ENCODE data around the gene ENOX1. TPM values are rescaled to one million over a fixed set of nuclear protein-coding genes. Genes with fewer than 3 reads are reported as not detected.

The ENOX1 gene
- total RNA-seq, 1 experiment from 2014 or later, result 0.35 TPM

DNA sequence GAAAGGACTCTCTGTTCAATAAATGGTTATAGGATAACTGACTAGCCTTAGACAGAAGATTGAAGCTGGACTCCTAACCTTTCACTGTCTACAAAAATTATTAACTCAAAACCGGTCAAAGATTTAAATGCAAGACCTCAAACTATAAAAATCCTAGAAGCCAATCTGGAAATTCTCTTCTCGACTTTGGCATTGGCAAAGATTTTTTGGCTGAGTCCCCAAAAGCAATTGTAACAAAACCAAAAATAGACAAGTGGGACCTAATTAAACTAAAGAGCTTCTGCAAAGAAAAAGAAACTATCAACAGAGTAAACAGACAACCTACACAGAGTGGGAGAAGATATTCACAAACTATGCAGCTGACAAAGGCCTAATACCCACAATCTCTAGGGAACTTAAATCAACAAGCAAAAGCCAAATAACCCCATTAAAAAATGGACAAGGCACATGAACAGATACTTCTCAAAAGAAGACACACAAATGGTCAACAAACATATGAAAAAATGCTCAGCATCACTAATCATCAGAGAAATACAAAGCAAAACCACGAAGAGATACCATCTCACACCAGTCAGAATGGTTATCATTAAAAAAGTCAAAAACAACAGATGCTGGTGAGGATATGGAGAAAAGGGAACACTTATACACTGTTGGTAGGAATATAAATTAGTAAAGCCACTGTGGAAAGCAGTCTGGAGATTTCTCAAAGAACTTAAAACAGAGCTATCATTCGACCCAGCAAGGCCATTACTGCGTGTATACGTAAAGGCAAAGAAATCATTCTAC, 497.1 kb downstream of the ENOX1 start:
- CTCF ChIA-PET, result no interaction called here
- no peaks in the 10 kb centered on the region for H3K9me3 ChIP-seq (ENCODE audit: insufficient read depth, low read depth)
- H3K4me3 ChIP-seq, result no peak overlapping the region
- H3F3A ChIP-seq (ENCODE audit: insufficient read depth, low read depth), result no peaks in the 10 kb centered on the region
- no peaks in the 10 kb centered on the region for H3K4me1 ChIP-seq (replicated peaks; ENCODE audit: insufficient read depth)
- H3K27me3 ChIP-seq (ENCODE audit: insufficient read depth, low read depth), result no peaks in the 10 kb centered on the region
- DNase-seq, result no peak
- intact Hi-C loops (cut with micrococcal nuclease; ENCODE audit: unreplicated experiment), result no loop called here
- no peak overlapping the region for H2AFZ ChIP-seq
- H3K79me2 ChIP-seq (ENCODE audit: low read depth), result no peaks in the 10 kb centered on the region
- no TSS peak for BruUV-seq (replicated peaks)
- H3K9me2 ChIP-seq (ENCODE audit: insufficient read depth), result no peaks in the 10 kb centered on the region
- H3K4me2 ChIP-seq, result no peak overlapping the region
- H3K36me3 ChIP-seq (ENCODE audit: low read depth), result no peaks in the 10 kb centered on the region
- H4K20me1 ChIP-seq (ENCODE audit: insufficient read depth), result no peaks in the 10 kb centered on the region
- TF ChIP-seq, protein P1, sequence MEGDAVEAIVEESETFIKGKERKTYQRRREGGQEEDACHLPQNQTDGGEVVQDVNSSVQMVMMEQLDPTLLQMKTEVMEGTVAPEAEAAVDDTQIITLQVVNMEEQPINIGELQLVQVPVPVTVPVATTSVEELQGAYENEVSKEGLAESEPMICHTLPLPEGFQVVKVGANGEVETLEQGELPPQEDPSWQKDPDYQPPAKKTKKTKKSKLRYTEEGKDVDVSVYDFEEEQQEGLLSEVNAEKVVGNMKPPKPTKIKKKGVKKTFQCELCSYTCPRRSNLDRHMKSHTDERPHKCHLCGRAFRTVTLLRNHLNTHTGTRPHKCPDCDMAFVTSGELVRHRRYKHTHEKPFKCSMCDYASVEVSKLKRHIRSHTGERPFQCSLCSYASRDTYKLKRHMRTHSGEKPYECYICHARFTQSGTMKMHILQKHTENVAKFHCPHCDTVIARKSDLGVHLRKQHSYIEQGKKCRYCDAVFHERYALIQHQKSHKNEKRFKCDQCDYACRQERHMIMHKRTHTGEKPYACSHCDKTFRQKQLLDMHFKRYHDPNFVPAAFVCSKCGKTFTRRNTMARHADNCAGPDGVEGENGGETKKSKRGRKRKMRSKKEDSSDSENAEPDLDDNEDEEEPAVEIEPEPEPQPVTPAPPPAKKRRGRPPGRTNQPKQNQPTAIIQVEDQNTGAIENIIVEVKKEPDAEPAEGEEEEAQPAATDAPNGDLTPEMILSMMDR (conservative IDR thresholded peaks at IDR 0.05), result no peak
- no peak for TF ChIP-seq EZH2 (IDR thresholded peaks at IDR 0.05; ENCODE audit: low read depth)
- POLR2A ChIA-PET (ENCODE audit: unreplicated experiment), result no interaction called here
- no peak overlapping the region for H3K27ac ChIP-seq

DNA sequence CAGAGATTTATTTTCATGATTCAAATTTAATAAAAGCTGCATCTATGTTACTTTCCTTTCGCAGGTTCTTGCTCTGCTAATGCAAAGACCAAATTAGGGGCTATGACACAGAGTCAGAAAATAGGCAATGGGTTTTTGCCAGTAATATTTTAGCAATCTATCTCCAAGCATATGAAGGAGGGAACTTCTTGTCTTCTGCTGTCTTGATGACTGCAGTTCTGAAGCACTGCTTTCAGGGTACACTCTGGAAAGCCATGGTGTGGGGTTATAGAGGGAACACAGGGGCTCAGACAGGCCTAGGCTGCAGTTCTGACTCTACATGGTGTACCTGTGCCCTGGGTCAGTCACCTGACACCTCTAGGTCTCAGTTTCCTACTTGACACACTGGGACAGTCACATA, 500.0 kb downstream of the ENOX1 start:
- Histone ChIP-seq H3K79me2 (ENCODE audit: low read depth) (no peaks in the 10 kb centered on the region), H3K9me2 (ENCODE audit: insufficient read depth) (no peaks in the 10 kb centered on the region), H3K9me3 (ENCODE audit: insufficient read depth, low read depth) (no peaks in the 10 kb centered on the region), H3K27me3 (ENCODE audit: insufficient read depth, low read depth) (no peaks in the 10 kb centered on the region), H3K27ac (no peak overlapping the region), H3K4me3 (no peak overlapping the region), H3K4me1 (replicated peaks; ENCODE audit: insufficient read depth) (no peaks in the 10 kb centered on the region), H3K36me3 (ENCODE audit: low read depth) (no peaks in the 10 kb centered on the region), H3K4me2 (no peak overlapping the region), H4K20me1 (ENCODE audit: insufficient read depth) (no peaks in the 10 kb centered on the region), H2AFZ (no peak overlapping the region), H3F3A (ENCODE audit: insufficient read depth, low read depth) (no peaks in the 10 kb centered on the region)
- intact Hi-C loops (cut with micrococcal nuclease; ENCODE audit: unreplicated experiment), result no loop called here
- TF ChIP-seq, protein P1 (conservative IDR thresholded peaks at IDR 0.05), result no peak
- no TSS peak for BruUV-seq (replicated peaks)
- no peak for DNase-seq
- POLR2A ChIA-PET (ENCODE audit: unreplicated experiment), result no interaction called here
- CTCF ChIA-PET, result no interaction called here

DNA sequence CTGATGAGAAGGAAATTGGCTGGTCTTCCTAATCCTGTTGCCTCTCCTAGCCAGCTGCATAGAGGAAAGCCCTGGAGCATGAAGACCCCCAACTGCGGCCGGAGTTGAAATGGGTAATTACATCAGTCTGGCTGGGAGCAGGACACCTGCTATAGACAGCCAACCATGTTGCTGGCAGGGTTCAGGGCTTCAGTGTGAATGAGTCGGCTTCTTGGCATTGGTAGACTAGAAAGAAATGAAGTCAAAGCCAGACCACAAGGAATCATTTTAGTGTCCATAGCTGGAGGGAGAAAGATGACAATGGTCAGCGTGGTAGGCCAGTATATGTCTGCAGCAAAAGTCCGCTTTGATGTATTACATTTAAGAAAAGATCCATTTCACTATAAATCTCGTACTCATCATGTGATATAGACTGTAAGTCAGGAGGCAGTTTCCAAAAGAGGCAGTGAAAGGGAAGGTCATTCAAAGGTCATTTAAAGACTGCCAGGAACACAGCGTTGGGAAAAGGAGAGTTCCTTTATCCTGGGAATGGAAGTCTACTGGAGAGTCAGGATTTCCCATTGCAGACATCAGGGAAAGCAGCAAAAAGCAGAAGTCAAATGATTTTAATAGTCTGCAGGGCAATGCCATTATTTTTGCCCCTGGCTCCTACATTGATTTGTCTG, 500.7 kb downstream of the ENOX1 start:
- Histone ChIP-seq H3K9me2 (ENCODE audit: insufficient read depth) (no peaks in the 10 kb centered on the region), H4K20me1 (ENCODE audit: insufficient read depth) (no peaks in the 10 kb centered on the region), H3K4me1 (replicated peaks; ENCODE audit: insufficient read depth) (no peaks in the 10 kb centered on the region), H2AFZ (no peak overlapping the region), H3K4me2 (no peak overlapping the region), H3K4me3 (no peak overlapping the region), H3K27me3 (ENCODE audit: insufficient read depth, low read depth) (no peaks in the 10 kb centered on the region), H3K79me2 (ENCODE audit: low read depth) (no peaks in the 10 kb centered on the region), H3F3A (ENCODE audit: insufficient read depth, low read depth) (no peaks in the 10 kb centered on the region), H3K9me3 (ENCODE audit: insufficient read depth, low read depth) (no peaks in the 10 kb centered on the region), H3K27ac (no peak overlapping the region), H3K36me3 (ENCODE audit: low read depth) (no peaks in the 10 kb centered on the region)
- intact Hi-C loops (cut with micrococcal nuclease; ENCODE audit: unreplicated experiment), result no loop called here
- POLR2A ChIA-PET (ENCODE audit: unreplicated experiment), result no interaction called here
- DNase-seq, result no peak
- no TSS peak for BruUV-seq (replicated peaks)
- TF ChIP-seq, protein P1 (conservative IDR thresholded peaks at IDR 0.05), result no peak
- TF ChIP-seq EZH2 (IDR thresholded peaks at IDR 0.05; ENCODE audit: low read depth), result no peak
- CTCF ChIA-PET, result no interaction called here
